ENCODE measurements around the gene KLK10.

DNA sequence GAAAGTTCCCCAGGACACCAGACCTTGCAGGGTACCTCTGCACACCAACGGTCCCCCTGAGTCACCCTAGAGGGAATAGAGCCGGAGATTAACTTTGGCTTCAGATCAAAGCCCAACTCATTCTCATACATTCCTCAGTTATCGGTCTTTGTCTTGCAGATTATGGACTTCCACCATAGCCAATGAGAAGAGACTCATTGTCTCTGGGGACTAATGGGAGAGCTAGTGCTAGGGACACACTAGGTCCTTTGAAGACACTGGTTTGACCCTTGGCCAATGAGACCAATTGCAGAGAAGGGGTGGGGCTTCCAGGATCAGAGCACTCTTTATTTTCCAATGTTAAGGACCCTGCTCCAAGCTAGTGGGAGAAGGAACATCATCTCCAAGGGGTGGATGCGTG lies 41.9 kb downstream of the KLK10 start:
- TF ChIP-seq GATA3 (IDR thresholded peaks at IDR 0.05; ENCODE audit: low read depth, low read length) (no peak), GATA2 (IDR thresholded peaks at IDR 0.05; ENCODE audit: low read depth, low read length) (no peak)

Measured in SH-SY5Y (cell line).